HCT116 (cell line): ENCODE data around the gene GRIK2. TPM values are rescaled to one million over a fixed set of nuclear protein-coding genes. Genes with fewer than 3 reads are reported as not detected.

ENCODE experiments used
- ATAC-seq: fragments of 200-7000 bp; cut with Tn5 transposase; 2 replicates; pipeline ENCODE4 v1.9.1; 2020; ENCODE audit warnings: mild to moderate bottlenecking, moderate library complexity
- BruUV-seq: library from RNA; stranded (reverse); fragments of 400-500 nt; replicated peaks from 2 replicates; lab custom pipeline; 2021; lab: Mats Ljungman, UMichigan
- CTCF ChIA-PET: fragments of 300-600 bp; sonication (Branson Sonifier 250); formaldehyde crosslinking; loops from one replicate; lab custom pipeline; 2021; ENCODE audit warnings: antibody characterized with exemption; lab: Charles Lee
- POLR2A ChIA-PET: fragments of 300-600, 350-600 bp; sonication (Branson Sonifier 250); formaldehyde crosslinking; loops from one replicate; lab custom pipeline; 2021; ENCODE audit warnings: antibody characterized with exemption; lab: Charles Lee
- RAD21 ChIA-PET, 2 experiments: fragments of 300-600 bp; sonication (Branson Sonifier 250); formaldehyde crosslinking; loops; one replicate each; lab custom pipeline; 2023; ENCODE audit warnings: low total read pairs in 2 of 2; ENCODE audit not compliant: uncharacterized antibody in 2 of 2, unreplicated experiment in 2 of 2, low non-redundant PET in 1 of 2; lab: Charles Lee
- DNase-seq: peaks from one replicate; pipeline ENCODE4 v3.0.0-alpha.2; 2010; ENCODE audit warnings: low read depth, low spot score
- H2AFZ ChIP-seq: fragments of 200-600 bp; shearing (Covaris generic), sonication (generic); 2 replicates; pipeline ENCODE4 v1.6.1; 2017; ENCODE audit warnings: low read depth, mixed run types, mixed read lengths, antibody characterized with exemption, low read length; ENCODE audit not compliant: poor library complexity, severe bottlenecking
- H3K27ac ChIP-seq: 2 replicates; pipeline ENCODE4 v1.5.1; 2012; ENCODE audit warnings: low read depth, low read length
- H3K27me3 ChIP-seq: fragments of 200-600 bp; sonication (generic); 2 replicates; pipeline ENCODE4 v1.6.1; 2016; ENCODE audit warnings: mixed run types, low read length, mixed read lengths; ENCODE audit not compliant: insufficient read depth
- H3K36me3 ChIP-seq, 2 experiments: fragments of 200-500 bp in 1 of 2; fragments of 200-600 bp in 1 of 2; sonication (Bioruptor generic) in 1 of 2; sonication (generic) in 1 of 2; 2 replicates each; pipeline versions ENCODE4 v1.5.1 to v1.6.1; 2014 to 2016; ENCODE audit warnings: low read length in 2 of 2, inconsistent platforms in 1 of 2, mixed read lengths in 1 of 2, mixed run types in 1 of 2; ENCODE audit not compliant: insufficient read depth in 2 of 2, control insufficient read depth in 1 of 2
- H3K4me1 ChIP-seq, 2 experiments: fragments of 200-600 bp in 1 of 2; sonication (generic) in 1 of 2; 2 replicates each; pipeline versions ENCODE4 v1.5.1 to v1.6.1; 2012 to 2017; ENCODE audit warnings: low read length in 2 of 2, inconsistent platforms in 1 of 2, mild to moderate bottlenecking in 1 of 2, mixed read lengths in 1 of 2, mixed run types in 1 of 2, moderate library complexity in 1 of 2; ENCODE audit not compliant: insufficient read depth in 2 of 2, control insufficient read depth in 1 of 2
- H3K4me2 ChIP-seq: fragments of 200-600 bp; sonication (generic); 2 replicates; pipeline ENCODE4 v1.6.1; 2017; ENCODE audit warnings: mixed run types, low read length, mixed read lengths
- H3K4me3 ChIP-seq, 2 experiments: fragments of 200-600 bp in 1 of 2; sonication (generic) in 1 of 2; replicated peaks in 1 of 2; 2 replicates each; pipeline ENCODE4 v1.5.1; 2011 to 2016; ENCODE audit warnings: low read length in 2 of 2, control low read depth in 1 of 2, low read depth in 1 of 2, mild to moderate bottlenecking in 1 of 2, mixed read lengths in 1 of 2, mixed run types in 1 of 2
- H3K79me2 ChIP-seq: fragments of 200-600 bp; sonication (generic); 2 replicates; pipeline ENCODE4 v1.6.1; 2017; ENCODE audit warnings: mild to moderate bottlenecking, mixed run types, low read length, moderate library complexity, mixed read lengths; ENCODE audit not compliant: insufficient read depth
- H3K9ac ChIP-seq: fragments of 200-600 bp; sonication (generic); 2 replicates; pipeline ENCODE4 v1.6.1; 2016; ENCODE audit warnings: low read length, mixed read lengths
- H3K9me2 ChIP-seq: fragments of 200-600 bp; sonication (generic), shearing (Covaris generic); 2 replicates; pipeline ENCODE4 v1.6.1; 2017; ENCODE audit warnings: mixed run types, mild to moderate bottlenecking, moderate library complexity; ENCODE audit not compliant: insufficient read depth
- H3K9me3 ChIP-seq, 2 experiments: fragments of 200-500 bp in 1 of 2; fragments of 200-600 bp in 1 of 2; sonication (Bioruptor generic) in 1 of 2; sonication (generic) in 1 of 2; 2 replicates each; pipeline ENCODE4 v1.6.1; 2014 to 2017; ENCODE audit warnings: low read length in 2 of 2, mixed read lengths in 2 of 2, inconsistent platforms in 1 of 2, low read depth in 1 of 2, mild to moderate bottlenecking in 1 of 2, mixed run types in 1 of 2, moderate library complexity in 1 of 2; ENCODE audit not compliant: control insufficient read depth in 1 of 2, insufficient read depth in 1 of 2
- H4K20me1 ChIP-seq: fragments of 200-600 bp; sonication (generic), shearing (Covaris generic); 2 replicates; pipeline ENCODE4 v1.6.1; 2017; ENCODE audit warnings: mixed run types, mild to moderate bottlenecking, moderate library complexity; ENCODE audit not compliant: insufficient read depth
- CBX3 ChIP-seq: IDR thresholded peaks from 2 replicates; pipeline ENCODE4 v1.6.1; 2012; ENCODE audit warnings: low read depth
- CEBPB ChIP-seq: IDR thresholded peaks from 2 replicates; pipeline ENCODE4 v1.6.1; 2012; ENCODE audit warnings: low read depth
- CTCF ChIP-seq, 3 experiments: fragments of 200-600 bp in 1 of 3; sonication (generic) in 1 of 3; IDR thresholded peaks in 2 of 3; conservative IDR thresholded peaks in 1 of 3; 2 replicates each; pipeline ENCODE4 v1.5.1; 2012 to 2017; ENCODE audit warnings: low read depth in 2 of 3, low read length in 2 of 3, antibody characterized with exemption in 1 of 3, borderline replicate concordance in 1 of 3, control low read depth in 1 of 3, mild to moderate bottlenecking in 1 of 3, mixed read lengths in 1 of 3, mixed run types in 1 of 3, moderate library complexity in 1 of 3; ENCODE audit not compliant: insufficient read depth in 1 of 3
- ELF1 ChIP-seq: IDR thresholded peaks from 2 replicates; pipeline ENCODE4 v1.6.1; 2012; ENCODE audit warnings: low read depth, borderline replicate concordance
- EZH2 ChIP-seq: fragments of 200-600 bp; sonication (generic); IDR thresholded peaks from 2 replicates; pipeline ENCODE4 v1.6.1; 2017; ENCODE audit warnings: antibody characterized with exemption, mixed run types
- EZH2phosphoT487 ChIP-seq: fragments of 200-600 bp; IDR thresholded peaks from 2 replicates; pipeline ENCODE4 v1.6.1; 2018; ENCODE audit warnings: antibody characterized with exemption, borderline replicate concordance
- FOSL1 ChIP-seq: IDR thresholded peaks from 2 replicates; pipeline ENCODE4 v1.6.1; 2012; ENCODE audit warnings: low read depth
- POLR2A ChIP-seq: IDR thresholded peaks from 2 replicates; pipeline ENCODE4 v1.7.0; 2011; ENCODE audit warnings: borderline replicate concordance; ENCODE audit not compliant: insufficient read depth, insufficient read length; ENCODE audit errors: extremely low read depth
- POLR2AphosphoS5 ChIP-seq: IDR thresholded peaks from 2 replicates; pipeline ENCODE4 v1.6.1; 2011; ENCODE audit warnings: mild to moderate bottlenecking, low read depth, low read length, moderate library complexity
- RAD21 ChIP-seq: IDR thresholded peaks from 2 replicates; pipeline ENCODE4 v1.6.1; 2012; ENCODE audit warnings: low read depth, mild to moderate bottlenecking
- SIN3A ChIP-seq: IDR thresholded peaks from 2 replicates; pipeline ENCODE4 v1.6.1; 2012; ENCODE audit warnings: low read depth
- TCF7L2 ChIP-seq: IDR thresholded peaks from 2 replicates; pipeline ENCODE4 v1.7.0; 2011; ENCODE audit warnings: borderline replicate concordance, inconsistent platforms; ENCODE audit not compliant: insufficient read depth, insufficient read length; ENCODE audit errors: extremely low read depth
- ZFX ChIP-seq: fragments of 450-650 bp; IDR thresholded peaks from 2 replicates; pipeline ENCODE4 v1.6.1; 2017
- ZNF274 ChIP-seq: fragments of 200-500 bp; sonication (Bioruptor generic); IDR thresholded peaks from 2 replicates; pipeline ENCODE4 v1.6.1; 2014; ENCODE audit warnings: mild to moderate bottlenecking, low read depth, low read length, inconsistent platforms
- intact Hi-C: fragments of 100-400 bp; cut with micrococcal nuclease; formaldehyde crosslinking; loops from 2 replicates; pipeline ENCODE4 v1.10.0; 2022
- total RNA-seq: library from RNA; stranded (reverse); gene quantifications from one replicate; pipeline ENCODE4 v1.2.1, GENCODE V29; 2021; ENCODE audit not compliant: unreplicated experiment
- TF ChIP-seq, protein P1 (sequence below): IDR thresholded peaks from 2 replicates; pipeline ENCODE4 v1.6.1; 2012

The GRIK2 gene
- total RNA-seq, 1 experiment from 2014 or later: 0.64 TPM

- no peaks in the 10 kb centered on the region for H3K9me3 ChIP-seq
- no peak overlapping the region for H2AFZ ChIP-seq
- POLR2A ChIA-PET: no interaction called here
- no peak overlapping the region for H3K4me2 ChIP-seq
- RAD21 ChIA-PET: no interaction called here
- no peak for DNase-seq
- BruUV-seq: no TSS peak
- CTCF ChIA-PET: no interaction called here
- H3K4me3 ChIP-seq: no peak overlapping the region
- no peaks in the 10 kb centered on the region for H3K27me3 ChIP-seq
- no peak for ATAC-seq
- no peak overlapping the region for H3K9ac ChIP-seq
- H3K27ac ChIP-seq: no peak overlapping the region
- no peaks in the 10 kb centered on the region for H4K20me1 ChIP-seq
- H3K79me2 ChIP-seq: no peaks in the 10 kb centered on the region
- H3K9me2 ChIP-seq: no peaks in the 10 kb centered on the region
- TF ChIP-seq TCF7L2: no peak
- intact Hi-C loops: no loop called here
- no peaks in the 10 kb centered on the region for H3K4me1 ChIP-seq
- no peaks in the 10 kb centered on the region for H3K36me3 ChIP-seq
These were observed 307.1 kb downstream of the GRIK2 start for GRCh38 chr6:101700655-101701054.

DNA sequence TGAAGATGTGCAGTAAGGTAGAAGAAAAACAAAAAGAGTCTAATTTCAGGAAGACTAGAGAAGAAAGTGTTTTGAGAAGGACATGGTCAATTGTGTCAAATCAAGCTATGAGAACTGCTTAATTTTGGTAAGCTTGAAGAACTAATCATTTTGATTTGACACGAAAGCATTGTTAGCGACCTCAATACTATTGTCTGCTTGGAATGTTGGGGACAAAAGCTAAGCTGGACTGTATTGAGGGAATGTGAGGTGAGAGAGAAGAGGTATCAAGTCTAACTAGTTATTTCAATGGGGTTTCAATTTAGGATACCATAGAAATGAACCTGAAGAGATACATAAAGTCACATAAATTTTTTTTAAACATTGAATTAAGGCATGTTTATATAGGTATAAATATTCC lies 309.8 kb downstream of the GRIK2 start:
- H3K9ac ChIP-seq: no peak overlapping the region
- CTCF ChIA-PET: no interaction called here
- no peak overlapping the region for H2AFZ ChIP-seq
- H3K4me2 ChIP-seq: no peak overlapping the region
- POLR2A ChIA-PET: no interaction called here
- TF ChIP-seq EZH2phosphoT487 (no peak), ELF1 (no peak), CEBPB (no peak)
- no peaks in the 10 kb centered on the region for H3K9me2 ChIP-seq
- BruUV-seq: no TSS peak
- H3K9me3 ChIP-seq: no peaks in the 10 kb centered on the region
- intact Hi-C loops: no loop called here
- H3K79me2 ChIP-seq: no peaks in the 10 kb centered on the region
- no peaks in the 10 kb centered on the region for H3K27me3 ChIP-seq
- no peaks in the 10 kb centered on the region for H3K36me3 ChIP-seq
- DNase-seq (no peak), ATAC-seq (no peak)
- no peak overlapping the region for H3K27ac ChIP-seq
- no peak overlapping the region for H3K4me3 ChIP-seq
- H3K4me1 ChIP-seq: no peaks in the 10 kb centered on the region
- H4K20me1 ChIP-seq: no peaks in the 10 kb centered on the region
- RAD21 ChIA-PET: no interaction called here

DNA sequence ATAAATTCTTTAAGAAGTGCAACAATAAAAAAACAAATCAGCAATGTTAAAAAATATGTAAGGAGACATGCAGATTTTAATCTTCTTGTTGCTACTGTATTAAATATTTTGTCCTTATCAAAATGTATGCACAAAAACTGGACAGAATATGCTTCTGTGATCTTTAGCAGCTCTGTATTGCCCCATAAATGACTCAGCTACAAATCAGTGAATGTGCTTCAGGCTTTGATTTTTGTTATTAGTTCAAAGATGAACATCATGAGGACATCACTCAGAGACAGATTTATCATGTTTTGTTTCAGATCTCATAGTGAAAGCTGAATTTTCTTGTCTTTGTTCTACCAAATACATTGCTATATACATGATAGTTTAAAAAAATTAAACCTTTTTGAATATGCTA lies 312.4 kb downstream of the GRIK2 start:
- POLR2A ChIA-PET: no interaction called here
- Histone ChIP-seq H3K79me2 (no peaks in the 10 kb centered on the region), H3K4me2 (no peak overlapping the region), H3K4me3 (no peak overlapping the region), H3K9me3 (no peaks in the 10 kb centered on the region), H3K27me3 (no peaks in the 10 kb centered on the region), H3K9ac (no peak overlapping the region), H3K27ac (no peak overlapping the region), H3K9me2 (no peaks in the 10 kb centered on the region), H3K4me1 (no peaks in the 10 kb centered on the region), H4K20me1 (no peaks in the 10 kb centered on the region), H2AFZ (no peak overlapping the region), H3K36me3 (no peaks in the 10 kb centered on the region)
- TF ChIP-seq CTCF (IDR thresholded peaks at IDR 0.05 in 2 of 3, conservative IDR thresholded peaks at IDR 0.05 in 1 of 3; ENCODE audit: borderline replicate concordance in 1 of 3, insufficient read depth in 1 of 3, low read depth in 2 of 3, low read length in 2 of 3): no peak
- no peak for TF ChIP-seq POLR2AphosphoS5
- no peak for TF ChIP-seq ZFX
- TF ChIP-seq EZH2: no peak
- TF ChIP-seq SIN3A: no peak
- TF ChIP-seq ZNF274: no peak
- TF ChIP-seq, protein P1, sequence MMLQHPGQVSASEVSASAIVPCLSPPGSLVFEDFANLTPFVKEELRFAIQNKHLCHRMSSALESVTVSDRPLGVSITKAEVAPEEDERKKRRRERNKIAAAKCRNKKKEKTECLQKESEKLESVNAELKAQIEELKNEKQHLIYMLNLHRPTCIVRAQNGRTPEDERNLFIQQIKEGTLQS: no peak
- no peak for TF ChIP-seq CBX3
- TF ChIP-seq ELF1: no peak
- no peak for TF ChIP-seq TCF7L2
- TF ChIP-seq POLR2A: no peak
- no peak for TF ChIP-seq RAD21
- no peak for TF ChIP-seq FOSL1
- no peak for ATAC-seq
- RAD21 ChIA-PET: no interaction called here
- DNase-seq: no peak
- BruUV-seq: no TSS peak
- intact Hi-C loops: no loop called here
- CTCF ChIA-PET: no interaction called here
